Measurements from ENCODE around the gene PDE6B. TPM values are rescaled to one million over a fixed set of nuclear protein-coding genes. Genes with fewer than 3 reads are reported as not detected.

PDE6B gene
- total RNA-seq, 1 donor from 2014 or later: 12.2 TPM

DNA sequence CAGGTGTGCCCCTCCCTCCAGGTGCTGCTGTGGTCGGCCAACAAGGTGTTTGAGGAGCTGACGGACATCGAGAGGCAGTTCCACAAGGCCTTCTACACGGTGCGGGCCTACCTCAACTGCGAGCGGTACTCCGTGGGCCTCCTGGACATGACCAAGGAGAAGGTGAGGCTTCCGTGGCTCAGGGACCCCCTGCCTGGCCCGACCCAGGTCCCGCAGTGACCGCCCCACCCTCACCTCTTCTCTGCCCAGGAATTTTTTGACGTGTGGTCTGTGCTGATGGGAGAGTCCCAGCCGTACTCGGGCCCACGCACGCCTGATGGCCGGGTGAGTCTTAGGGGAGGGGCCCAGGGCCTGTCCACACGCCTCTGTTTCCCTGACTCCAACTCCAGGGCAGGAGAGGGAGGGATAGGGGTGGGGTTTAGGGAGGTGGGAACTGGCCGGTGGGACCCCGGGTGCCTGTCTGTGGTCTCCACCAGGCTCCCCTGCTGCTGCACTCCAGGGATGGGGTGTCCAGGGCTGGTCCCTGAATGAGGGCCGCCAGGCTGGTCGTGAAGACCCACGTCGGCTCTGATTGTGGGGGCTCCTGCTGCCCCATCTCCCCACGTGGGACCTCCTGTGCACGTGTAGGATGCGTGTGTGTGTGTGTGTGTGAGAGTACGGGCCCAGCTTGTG, 28.6 kb downstream of the PDE6B start:
- no peak for TF ChIP-seq CTCF (conservative IDR thresholded peaks at IDR 0.05)
- Mint-ChIP-seq H3K27me3 (no peaks in the 10 kb centered on the region), H3K36me3 (no peaks in the 10 kb centered on the region), H3K4me3 (no peak overlapping the region), H3K4me1 (ENCODE audit: unreplicated experiment) (no peaks in the 10 kb centered on the region), H3K27ac (no peak overlapping the region), H3K9me3 (no peaks in the 10 kb centered on the region)
- DNase-seq (ENCODE audit: extremely low spot score, unreplicated experiment): no peak

DNA sequence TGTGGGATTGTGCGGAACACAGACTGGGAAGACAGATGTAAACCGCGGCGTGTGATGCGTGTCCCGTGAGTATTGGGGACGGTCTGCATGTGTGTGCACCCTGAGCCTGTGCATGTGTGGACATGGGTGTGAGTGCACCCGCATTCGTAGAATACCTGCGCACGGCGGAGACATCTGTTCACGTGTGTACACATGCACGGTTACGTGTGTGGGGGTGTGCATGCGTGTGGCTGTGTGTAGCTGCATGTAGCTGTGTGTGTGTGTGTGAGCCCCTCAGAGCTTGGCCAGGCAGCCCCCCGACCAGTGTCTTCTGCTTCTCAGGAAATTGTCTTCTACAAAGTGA, 29.1 kb downstream of the PDE6B start:
- TF ChIP-seq CTCF (conservative IDR thresholded peaks at IDR 0.05): no peak
- Mint-ChIP-seq H3K27me3 (no peaks in the 10 kb centered on the region), H3K27ac (no peak overlapping the region), H3K9me3 (no peaks in the 10 kb centered on the region), H3K4me3 (no peak overlapping the region), H3K4me1 (ENCODE audit: unreplicated experiment) (no peaks in the 10 kb centered on the region), H3K36me3 (no peaks in the 10 kb centered on the region)
- DNase-seq (ENCODE audit: extremely low spot score, unreplicated experiment): no peak

GRCh38 chr4:654871-655463, 29.6 kb downstream of the PDE6B start:
- no peaks in the 10 kb centered on the region for H3K27me3 Mint-ChIP-seq
- H3K36me3 Mint-ChIP-seq: no peaks in the 10 kb centered on the region
- no peak overlapping the region for H3K4me3 Mint-ChIP-seq
- DNase-seq (ENCODE audit: extremely low spot score, unreplicated experiment): no peak
- TF ChIP-seq CTCF (conservative IDR thresholded peaks at IDR 0.05): no peak
- no peaks in the 10 kb centered on the region for H3K9me3 Mint-ChIP-seq
- H3K4me1 Mint-ChIP-seq (ENCODE audit: unreplicated experiment): no peaks in the 10 kb centered on the region
- no peak overlapping the region for H3K27ac Mint-ChIP-seq

- no peak for DNase-seq (ENCODE audit: extremely low spot score, unreplicated experiment)
- no peak overlapping the region for H3K4me3 Mint-ChIP-seq
- no peak for TF ChIP-seq CTCF (conservative IDR thresholded peaks at IDR 0.05)
- H3K4me1 Mint-ChIP-seq (ENCODE audit: unreplicated experiment): no peaks in the 10 kb centered on the region
- no peaks in the 10 kb centered on the region for H3K27me3 Mint-ChIP-seq
- no peak overlapping the region for H3K27ac Mint-ChIP-seq
- H3K36me3 Mint-ChIP-seq: no peaks in the 10 kb centered on the region
- no peaks in the 10 kb centered on the region for H3K9me3 Mint-ChIP-seq
Measured at GRCh38 chr4:655464-656151, 30.2 kb downstream of the PDE6B start.

GRCh38 chr4:656436-657337, 31.3 kb downstream of the PDE6B start:
- H3K4me1 Mint-ChIP-seq (ENCODE audit: unreplicated experiment): no peaks in the 10 kb centered on the region
- no peak for TF ChIP-seq CTCF (conservative IDR thresholded peaks at IDR 0.05)
- H3K4me3 Mint-ChIP-seq: peak overlapping the region; percentile 34
- peak overlapping the region; percentile 73 for H3K27ac Mint-ChIP-seq
- no peaks in the 10 kb centered on the region for H3K36me3 Mint-ChIP-seq
- DNase-seq (ENCODE audit: extremely low spot score, unreplicated experiment): no peak
- no peaks in the 10 kb centered on the region for H3K27me3 Mint-ChIP-seq
- no peaks in the 10 kb centered on the region for H3K9me3 Mint-ChIP-seq

All from type B pancreatic cell (in vitro differentiated cells).